ENCODE data around the gene FAM236B.
"Not testable (repeated sequence)": the region's sequence is repeated elsewhere in the genome, so short reads cannot be mapped to it uniquely, and the experiment has no call there.

GRCh38 chrX:72782560-72782959, at the start of gene FAM236B:
- not testable (repeated sequence) for TF ChIP-seq CTCF (IDR thresholded peaks at IDR 0.05; ENCODE audit: low read depth, low read length, missing input control); ATF3 (IDR thresholded peaks at IDR 0.05); REST (IDR thresholded peaks at IDR 0.05); RAD21 (IDR thresholded peaks at IDR 0.05); MAX (IDR thresholded peaks at IDR 0.05); TAF1 (conservative IDR thresholded peaks at IDR 0.05); GABPA (IDR thresholded peaks at IDR 0.05 in 1 of 2, conservative IDR thresholded peaks at IDR 0.05 in 1 of 2); JUND (IDR thresholded peaks at IDR 0.05)

Measured in liver (tissue), 3 donors.